Measurements from ENCODE around the gene LYST.

Gene LYST

DNA sequence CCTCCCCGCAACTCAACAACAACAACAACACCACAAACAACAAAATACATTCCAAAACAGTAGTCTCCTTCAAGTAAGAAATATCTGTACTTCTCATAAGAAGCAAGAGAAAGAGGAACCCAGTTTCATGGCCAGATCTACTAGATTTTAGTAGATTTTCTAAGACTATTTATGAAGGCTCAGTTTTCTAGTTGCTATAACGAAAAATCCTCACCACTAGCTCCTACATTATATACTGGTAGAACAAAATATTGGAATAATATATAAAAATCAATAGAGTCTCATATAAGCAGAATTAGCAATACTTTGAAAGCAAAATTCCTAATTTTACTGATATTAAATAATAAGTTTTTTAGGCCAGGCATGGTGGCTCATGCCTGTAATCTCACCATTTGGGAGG lies 86.9 kb downstream of the LYST start:
- TF ChIP-seq FOXP2 (optimal IDR thresholded peaks at IDR 0.05; ENCODE audit: borderline replicate concordance, extremely low read depth, extremely low read length, insufficient read depth) (no peak), TAF1 (IDR thresholded peaks at IDR 0.05; ENCODE audit: borderline replicate concordance, insufficient read depth, low read length) (no peak), SIN3A (IDR thresholded peaks at IDR 0.05; ENCODE audit: borderline replicate concordance, insufficient read depth, low read length) (no peak), POLR2AphosphoS5 (IDR thresholded peaks at IDR 0.05; ENCODE audit: low read depth, low read length) (no peak)
- TF ChIP-seq, protein P1, sequence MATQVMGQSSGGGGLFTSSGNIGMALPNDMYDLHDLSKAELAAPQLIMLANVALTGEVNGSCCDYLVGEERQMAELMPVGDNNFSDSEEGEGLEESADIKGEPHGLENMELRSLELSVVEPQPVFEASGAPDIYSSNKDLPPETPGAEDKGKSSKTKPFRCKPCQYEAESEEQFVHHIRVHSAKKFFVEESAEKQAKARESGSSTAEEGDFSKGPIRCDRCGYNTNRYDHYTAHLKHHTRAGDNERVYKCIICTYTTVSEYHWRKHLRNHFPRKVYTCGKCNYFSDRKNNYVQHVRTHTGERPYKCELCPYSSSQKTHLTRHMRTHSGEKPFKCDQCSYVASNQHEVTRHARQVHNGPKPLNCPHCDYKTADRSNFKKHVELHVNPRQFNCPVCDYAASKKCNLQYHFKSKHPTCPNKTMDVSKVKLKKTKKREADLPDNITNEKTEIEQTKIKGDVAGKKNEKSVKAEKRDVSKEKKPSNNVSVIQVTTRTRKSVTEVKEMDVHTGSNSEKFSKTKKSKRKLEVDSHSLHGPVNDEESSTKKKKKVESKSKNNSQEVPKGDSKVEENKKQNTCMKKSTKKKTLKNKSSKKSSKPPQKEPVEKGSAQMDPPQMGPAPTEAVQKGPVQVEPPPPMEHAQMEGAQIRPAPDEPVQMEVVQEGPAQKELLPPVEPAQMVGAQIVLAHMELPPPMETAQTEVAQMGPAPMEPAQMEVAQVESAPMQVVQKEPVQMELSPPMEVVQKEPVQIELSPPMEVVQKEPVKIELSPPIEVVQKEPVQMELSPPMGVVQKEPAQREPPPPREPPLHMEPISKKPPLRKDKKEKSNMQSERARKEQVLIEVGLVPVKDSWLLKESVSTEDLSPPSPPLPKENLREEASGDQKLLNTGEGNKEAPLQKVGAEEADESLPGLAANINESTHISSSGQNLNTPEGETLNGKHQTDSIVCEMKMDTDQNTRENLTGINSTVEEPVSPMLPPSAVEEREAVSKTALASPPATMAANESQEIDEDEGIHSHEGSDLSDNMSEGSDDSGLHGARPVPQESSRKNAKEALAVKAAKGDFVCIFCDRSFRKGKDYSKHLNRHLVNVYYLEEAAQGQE (IDR thresholded peaks at IDR 0.05; ENCODE audit: insufficient read depth in 1 of 2, low read depth in 2 of 2, low read length in 2 of 2): no peak

DNA sequence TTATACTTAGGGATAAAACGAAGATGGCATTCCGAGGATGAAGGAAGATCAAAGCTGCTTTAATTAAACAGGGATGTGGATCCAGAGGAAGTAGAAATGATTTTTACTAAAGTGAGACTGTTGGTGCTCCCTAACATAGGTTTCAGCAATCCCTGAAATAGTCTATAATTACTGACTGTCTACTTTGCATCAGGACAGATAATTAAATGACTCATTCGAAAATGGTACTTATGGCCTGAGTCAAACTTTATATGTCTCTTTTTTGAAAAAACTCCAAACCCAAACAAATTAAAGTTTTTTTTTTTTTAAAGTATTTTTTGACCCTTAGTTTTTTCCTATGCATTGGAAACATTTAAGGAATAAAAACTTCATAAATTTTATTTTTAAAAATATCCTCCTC lies 90.3 kb downstream of the LYST start:
- TF ChIP-seq TAF1 (IDR thresholded peaks at IDR 0.05; ENCODE audit: borderline replicate concordance, insufficient read depth, low read length): no peak
- TF ChIP-seq, protein P1 (IDR thresholded peaks at IDR 0.05; ENCODE audit: insufficient read depth in 1 of 2, low read depth in 2 of 2, low read length in 2 of 2): no peak
- no peak for TF ChIP-seq POLR2AphosphoS5 (IDR thresholded peaks at IDR 0.05; ENCODE audit: low read depth, low read length)
- TF ChIP-seq SIN3A (IDR thresholded peaks at IDR 0.05; ENCODE audit: borderline replicate concordance, insufficient read depth, low read length): no peak
- no peak for TF ChIP-seq FOXP2 (optimal IDR thresholded peaks at IDR 0.05; ENCODE audit: borderline replicate concordance, extremely low read depth, extremely low read length, insufficient read depth)

DNA sequence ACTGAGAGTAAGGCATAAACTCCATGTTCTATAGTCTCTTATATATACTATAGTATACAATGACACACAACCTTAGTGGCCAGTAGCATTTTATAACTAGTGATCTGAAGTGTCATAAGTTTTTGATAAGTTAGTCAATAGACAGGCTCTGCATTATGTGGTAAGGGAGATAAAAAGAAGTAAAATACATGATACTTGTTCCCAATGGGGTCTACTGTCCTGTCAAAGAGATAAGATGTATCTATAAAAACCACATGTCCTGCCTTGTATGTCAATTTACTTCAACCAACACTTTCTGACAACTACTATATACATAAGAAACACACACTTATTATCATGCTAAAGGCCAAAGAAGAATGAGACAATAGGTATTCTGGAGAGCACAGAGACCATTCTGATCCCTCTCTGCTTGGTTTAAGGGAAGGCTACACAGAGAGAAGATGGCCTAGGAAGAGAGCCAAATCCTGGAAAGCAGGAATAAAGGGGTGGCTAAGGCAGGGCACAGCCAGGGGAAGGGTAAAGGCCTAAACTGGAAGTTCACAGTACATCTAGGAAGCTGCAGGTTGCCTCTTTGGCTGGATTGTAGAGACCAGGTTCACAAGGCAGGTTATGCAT lies 91.4 kb downstream of the LYST start:
- TF ChIP-seq TAF1 (IDR thresholded peaks at IDR 0.05; ENCODE audit: borderline replicate concordance, insufficient read depth, low read length) (no peak), POLR2AphosphoS5 (IDR thresholded peaks at IDR 0.05; ENCODE audit: low read depth, low read length) (no peak), FOXP2 (optimal IDR thresholded peaks at IDR 0.05; ENCODE audit: borderline replicate concordance, extremely low read depth, extremely low read length, insufficient read depth) (no peak), SIN3A (IDR thresholded peaks at IDR 0.05; ENCODE audit: borderline replicate concordance, insufficient read depth, low read length) (no peak)
- TF ChIP-seq, protein P1 (IDR thresholded peaks at IDR 0.05; ENCODE audit: insufficient read depth in 1 of 2, low read depth in 2 of 2, low read length in 2 of 2): no peak

DNA sequence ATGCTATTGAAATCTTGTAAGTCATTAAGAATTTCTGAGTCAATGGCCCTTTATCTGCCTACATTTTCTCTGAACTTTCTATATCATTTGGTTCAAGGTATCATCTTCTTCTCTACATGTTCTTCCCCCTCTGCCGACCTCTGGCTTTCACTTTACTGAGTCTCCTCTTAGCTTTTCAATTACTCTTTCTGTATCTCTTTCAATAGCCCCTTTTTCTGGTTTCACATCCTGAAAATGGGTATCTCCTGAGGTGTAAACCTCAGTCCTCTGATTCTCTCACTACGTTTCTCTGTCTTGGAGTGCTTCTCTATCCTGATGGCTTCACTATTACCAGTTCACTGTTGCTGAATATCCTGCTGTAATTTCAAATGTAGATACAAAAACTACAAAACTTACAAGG lies 98.9 kb downstream of the LYST start:
- TF ChIP-seq SIN3A (IDR thresholded peaks at IDR 0.05; ENCODE audit: borderline replicate concordance, insufficient read depth, low read length) (no peak), FOXP2 (optimal IDR thresholded peaks at IDR 0.05; ENCODE audit: borderline replicate concordance, extremely low read depth, extremely low read length, insufficient read depth) (no peak), POLR2AphosphoS5 (IDR thresholded peaks at IDR 0.05; ENCODE audit: low read depth, low read length) (no peak), TAF1 (IDR thresholded peaks at IDR 0.05; ENCODE audit: borderline replicate concordance, insufficient read depth, low read length) (no peak)
- TF ChIP-seq, protein P1 (IDR thresholded peaks at IDR 0.05; ENCODE audit: insufficient read depth in 1 of 2, low read depth in 2 of 2, low read length in 2 of 2): no peak

Data from PFSK-1 (cell line).